ENCODE data around the gene GTF2A1L.
A peak's percentile ranks its signal among the peaks of the same experiment; 100 is the strongest.
"Not testable (repeated sequence)": the region's sequence is repeated elsewhere in the genome, so short reads cannot be mapped to it uniquely, and the experiment has no call there.

The GTF2A1L gene

GRCh38 chr2:48617618-48618017 is at the start of gene GTF2A1L:
TSS of gene GTF2A1L (plus strand) at chr2:48617856. CDS start at chr2:48617875, 19 bp downstream.
- DNase-seq (ENCODE audit: low spot score), result no peak

- no peak for DNase-seq (ENCODE audit: low spot score)
Measured at GRCh38 chr2:48568547-48568946, 49.1 kb upstream of the GTF2A1L start.

- no peak for DNase-seq (ENCODE audit: low spot score)
Measured at GRCh38 chr2:48569433-48569832, 48.2 kb upstream of the GTF2A1L start.

GRCh38 chr2:48572816-48573215 is 44.8 kb upstream of the GTF2A1L start:
- no peak for DNase-seq (ENCODE audit: low spot score)

GRCh38 chr2:48574353-48575287 is 43.0 kb upstream of the GTF2A1L start:
- DNase-seq (ENCODE audit: low spot score), result no peak

GRCh38 chr2:48578313-48578712 is 39.3 kb upstream of the GTF2A1L start:
- DNase-seq (ENCODE audit: low spot score), result no peak

- DNase-seq (ENCODE audit: low spot score), result no peak
Measured at GRCh38 chr2:48583961-48584360, 33.7 kb upstream of the GTF2A1L start.

GRCh38 chr2:48584551-48584950 is 33.1 kb upstream of the GTF2A1L start:
- DNase-seq (ENCODE audit: low spot score), result no peak

- DNase-seq (ENCODE audit: low spot score), result no peak
Measured at GRCh38 chr2:48586433-48586832, 31.2 kb upstream of the GTF2A1L start.

- DNase-seq (ENCODE audit: low spot score), result no peak
Measured at GRCh38 chr2:48587560-48587959, 30.1 kb upstream of the GTF2A1L start.

GRCh38 chr2:48587961-48588360 is 29.7 kb upstream of the GTF2A1L start:
- DNase-seq (ENCODE audit: low spot score), result no peak

GRCh38 chr2:48588745-48589144 is 28.9 kb upstream of the GTF2A1L start:
- no peak for DNase-seq (ENCODE audit: low spot score)

GRCh38 chr2:48589170-48589767 is 28.4 kb upstream of the GTF2A1L start:
- DNase-seq (ENCODE audit: low spot score), result no peak

GRCh38 chr2:48590017-48590416 is 27.6 kb upstream of the GTF2A1L start:
- no peak for DNase-seq (ENCODE audit: low spot score)

- no peak for DNase-seq (ENCODE audit: low spot score)
Measured at GRCh38 chr2:48592067-48592466, 25.6 kb upstream of the GTF2A1L start.

GRCh38 chr2:48596751-48597150 is 20.9 kb upstream of the GTF2A1L start:
- DNase-seq (ENCODE audit: low spot score), result not testable (repeated sequence)

- no peak for DNase-seq (ENCODE audit: low spot score)
Measured at GRCh38 chr2:48597492-48597891, 20.2 kb upstream of the GTF2A1L start.

- DNase-seq (ENCODE audit: low spot score), result peak; percentile 61
Measured at GRCh38 chr2:48600204-48600813, 17.3 kb upstream of the GTF2A1L start.

GRCh38 chr2:48600917-48601316 is 16.7 kb upstream of the GTF2A1L start:
- DNase-seq (ENCODE audit: low spot score), result no peak

- peak; percentile 63 for DNase-seq (ENCODE audit: low spot score)
Measured at GRCh38 chr2:48601349-48601748, 16.3 kb upstream of the GTF2A1L start.

GRCh38 chr2:48605482-48606175 is 12.0 kb upstream of the GTF2A1L start:
- DNase-seq (ENCODE audit: low spot score), result peak; percentile 72

GRCh38 chr2:48607307-48608014 is 10.2 kb upstream of the GTF2A1L start:
- DNase-seq (ENCODE audit: low spot score), result peak; percentile 20

Measured in hematopoietic multipotent progenitor cell treated with erythropoietin and hydrocortisone succinate and interleukin-3 and kit ligand, for 17 days (in vitro differentiated cells).